Heart left ventricle (tissue), 13 donors: ENCODE data around the gene MBP.

Source experiments
- POLR2A ChIP-seq, 2 donors: fragments of 450-650 bp; IDR thresholded peaks; one replicate each; pipeline ENCODE4 v1.6.1; 2017; ENCODE audit warnings: antibody characterized with exemption in 2 of 2, mild to moderate bottlenecking in 2 of 2, moderate library complexity in 2 of 2
- TF ChIP-seq, protein P1 (sequence below), 12 donors: fragments of 200-600 bp; sonication (generic) in 4 of 12; IDR thresholded peaks; one replicate each; pipeline versions ENCODE4 v1.5.0 to v1.8.0; 2018 to 2022; ENCODE audit warnings: antibody characterized with exemption in 12 of 12, mild to moderate bottlenecking in 5 of 12
- donor health status: ischemic (EF 13 %, LVEDD 7.1; RV severe dilation, severe dysfunction).
- donor health status: DM: no; HTN: yes; CAD: no.
- donor health status: DM: no; HTN: no; CAD: no.
- donor health status: ischemic (EF 25% LVEDD 6.9; RV normal size, moderate dysfunction).
- donor health status: ischemic (EF 25% LVEDD 5.7; RV mildly dilated, moderate dysfunction).
- donor health status: ischemic (EF 35%, LVEDD 5.7; RV mildly dilated, moderate dysfunction).
- donor health status: nonischemic (EF 11% LVEDD 7.7; RV severe dilation, severe dysfunction).
- donor health status: DM: yes; HTN: yes; CAD: no.
- donor health status: PGD.
- donor health status: ischemic (EF 29% LVEDD 5.4; RV normal size, mild dysfunction).
- donor health status: nonischemic (EF 23%, LVEDD 6.1; RV moderate dilation, normal function).

DNA sequence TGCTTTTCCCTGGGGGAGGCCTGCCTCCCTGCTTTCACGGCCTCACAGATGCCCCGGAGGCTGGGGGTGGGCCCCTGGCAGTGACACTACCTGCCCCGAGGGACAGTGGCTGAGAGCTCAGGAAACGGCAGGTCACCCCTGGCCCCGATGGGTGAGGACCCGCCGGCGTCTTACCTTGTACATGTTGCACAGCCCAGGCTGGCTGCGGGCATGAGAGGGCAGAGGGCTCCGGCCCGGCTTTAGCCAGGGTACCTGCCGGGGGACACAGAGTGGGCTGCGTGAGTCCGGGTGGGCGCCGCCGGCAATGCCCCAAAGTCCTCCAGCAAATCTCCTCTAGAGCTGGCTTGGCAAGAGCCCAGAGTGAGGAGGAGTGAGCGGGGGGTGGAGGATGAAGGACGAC lies 122.9 kb downstream of the MBP start:
- TF ChIP-seq, protein P1, sequence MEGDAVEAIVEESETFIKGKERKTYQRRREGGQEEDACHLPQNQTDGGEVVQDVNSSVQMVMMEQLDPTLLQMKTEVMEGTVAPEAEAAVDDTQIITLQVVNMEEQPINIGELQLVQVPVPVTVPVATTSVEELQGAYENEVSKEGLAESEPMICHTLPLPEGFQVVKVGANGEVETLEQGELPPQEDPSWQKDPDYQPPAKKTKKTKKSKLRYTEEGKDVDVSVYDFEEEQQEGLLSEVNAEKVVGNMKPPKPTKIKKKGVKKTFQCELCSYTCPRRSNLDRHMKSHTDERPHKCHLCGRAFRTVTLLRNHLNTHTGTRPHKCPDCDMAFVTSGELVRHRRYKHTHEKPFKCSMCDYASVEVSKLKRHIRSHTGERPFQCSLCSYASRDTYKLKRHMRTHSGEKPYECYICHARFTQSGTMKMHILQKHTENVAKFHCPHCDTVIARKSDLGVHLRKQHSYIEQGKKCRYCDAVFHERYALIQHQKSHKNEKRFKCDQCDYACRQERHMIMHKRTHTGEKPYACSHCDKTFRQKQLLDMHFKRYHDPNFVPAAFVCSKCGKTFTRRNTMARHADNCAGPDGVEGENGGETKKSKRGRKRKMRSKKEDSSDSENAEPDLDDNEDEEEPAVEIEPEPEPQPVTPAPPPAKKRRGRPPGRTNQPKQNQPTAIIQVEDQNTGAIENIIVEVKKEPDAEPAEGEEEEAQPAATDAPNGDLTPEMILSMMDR (IDR thresholded peaks at IDR 0.05): no peak
- TF ChIP-seq POLR2A (IDR thresholded peaks at IDR 0.05): no peak
